PC-3 (cell line): ENCODE measurements around the gene SHISA8. TPM values are rescaled to one million over a fixed set of nuclear protein-coding genes. Genes with fewer than 3 reads are reported as not detected.
A peak's percentile ranks its signal among the peaks of the same experiment; 100 is the strongest.

Source experiments
- ATAC-seq: fragments of 200-7000 bp; cut with Tn5 transposase; 2 replicates; pipeline ENCODE4 v1.9.1; 2020; ENCODE audit warnings: mild to moderate bottlenecking, moderate library complexity
- BruUV-seq: library from RNA; stranded (reverse); fragments of 400-500 nt; replicated peaks from 2 replicates; lab custom pipeline; 2021; lab: Mats Ljungman, UMichigan
- CTCF ChIA-PET: fragments of 300-600 bp; sonication (Branson Sonifier 250); formaldehyde crosslinking; loops from one replicate; lab custom pipeline; 2022; ENCODE audit warnings: antibody characterized with exemption; lab: Charles Lee
- POLR2A ChIA-PET: fragments of 300-600 bp; sonication (Branson Sonifier 250); formaldehyde crosslinking; loops from one replicate; lab custom pipeline; 2022; ENCODE audit warnings: antibody characterized with exemption; ENCODE audit not compliant: unreplicated experiment; lab: Charles Lee
- DNase-seq: peaks from one replicate; pipeline ENCODE4 v3.0.0-alpha.2; 2015
- H2AFZ ChIP-seq: fragments of 300-600 bp; sonication (generic); 2 replicates; pipeline ENCODE4 v1.6.0; 2016; ENCODE audit warnings: antibody characterized with exemption, low read length
- H3F3A ChIP-seq: fragments of 300-600 bp; sonication (generic); one replicate; pipeline ENCODE4 v1.6.0; 2017; ENCODE audit warnings: antibody characterized with exemption, low read length, control low read depth, mild to moderate bottlenecking; ENCODE audit not compliant: unreplicated experiment
- H3K27ac ChIP-seq: fragments of 300-600 bp; sonication (generic); 2 replicates; pipeline ENCODE4 v1.5.1; 2016; ENCODE audit warnings: mild to moderate bottlenecking, low read length
- H3K27me3 ChIP-seq: fragments of 300-600 bp; sonication (generic); 2 replicates; pipeline ENCODE4 v1.6.1; 2016; ENCODE audit warnings: low read length, mixed read lengths
- H3K36me3 ChIP-seq: fragments of 300-600 bp; sonication (generic); 2 replicates; pipeline ENCODE4 v1.6.1; 2016; ENCODE audit warnings: low read depth, mixed run types, low read length, mixed read lengths
- H3K4me1 ChIP-seq: fragments of 300-600 bp; sonication (generic); 2 replicates; pipeline ENCODE4 v1.5.1; 2016; ENCODE audit warnings: low read length; ENCODE audit not compliant: insufficient read depth
- H3K4me2 ChIP-seq: fragments of 300-600 bp; sonication (generic); 2 replicates; pipeline ENCODE4 v1.6.0; 2016; ENCODE audit warnings: low read length
- H3K4me3 ChIP-seq: fragments of 300-600 bp; sonication (generic); 2 replicates; pipeline ENCODE4 v1.5.1; 2016; ENCODE audit warnings: mild to moderate bottlenecking, low read length, mixed read lengths
- H3K79me2 ChIP-seq: fragments of 300-600 bp; sonication (generic); 2 replicates; pipeline ENCODE4 v1.6.1; 2017; ENCODE audit warnings: low read length, mixed read lengths
- H3K9ac ChIP-seq: fragments of 300-600 bp; sonication (generic); 2 replicates; pipeline ENCODE4 v1.6.0; 2016; ENCODE audit warnings: mild to moderate bottlenecking, low read length
- H3K9me2 ChIP-seq: fragments of 300-600 bp; sonication (generic); replicated peaks from 2 replicates; pipeline ENCODE4 v1.6.1; 2016; ENCODE audit warnings: mixed run types, low read length, mixed read lengths
- H3K9me3 ChIP-seq: fragments of 300-600 bp; sonication (generic); 2 replicates; pipeline ENCODE4 v1.6.1; 2016; ENCODE audit warnings: low read length, mixed read lengths
- H4K20me1 ChIP-seq: fragments of 300-600 bp; sonication (generic); 2 replicates; pipeline ENCODE4 v1.6.1; 2016; ENCODE audit warnings: low read length, mixed read lengths
- CTCF ChIP-seq: fragments of 300-600 bp; sonication (generic); conservative IDR thresholded peaks from 2 replicates; pipeline ENCODE4 v1.5.1; 2017; ENCODE audit warnings: antibody characterized with exemption, low read depth, mild to moderate bottlenecking, low read length
- EZH2 ChIP-seq: fragments of 300-600 bp; sonication (generic); IDR thresholded peaks from one replicate; pipeline ENCODE4 v1.6.1; 2017; ENCODE audit warnings: antibody characterized with exemption, mild to moderate bottlenecking, low read length; ENCODE audit not compliant: unreplicated experiment
- EZH2phosphoT487 ChIP-seq: fragments of 300-600 bp; sonication (generic); IDR thresholded peaks from 2 replicates; pipeline ENCODE4 v1.6.1; 2018; ENCODE audit warnings: mild to moderate bottlenecking, antibody characterized with exemption, low read length, borderline replicate concordance
- intact Hi-C: fragments of 100-400 bp; cut with micrococcal nuclease; formaldehyde crosslinking; loops from 2 replicates; pipeline ENCODE4 v1.9.0; 2023
- total RNA-seq: library from RNA; depleted of rRNA; stranded (reverse); fragments of >200 nt; gene quantifications from 2 replicates; pipeline ENCODE4 v1.2.3, GENCODE V29; 2014

SHISA8 gene
- total RNA-seq, 1 experiment from 2014 or later, result not detected

- Histone ChIP-seq H4K20me1 (no peaks in the 10 kb centered on the region), H3K36me3 (peaks cover 9% of the 10 kb centered on the region), H3K27me3 (no peaks in the 10 kb centered on the region), H3K4me1 (peaks cover 27% of the 10 kb centered on the region), H3F3A (no peaks in the 10 kb centered on the region), H3K4me3 (peak within 1 kb of the TSS; percentile 87), H3K4me2 (peak within 1 kb of the TSS; percentile 100), H3K9me3 (no peaks in the 10 kb centered on the region), H2AFZ (peak within 1 kb of the TSS; percentile 93), H3K9ac (peak within 1 kb of the TSS; percentile 94), H3K27ac (peak within 1 kb of the TSS; percentile 77), H3K9me2 (no peaks in the 10 kb centered on the region), H3K79me2 (peaks cover 28% of the 10 kb centered on the region)
- ATAC-seq, result peak; percentile 92
- peak; percentile 92 for DNase-seq
- TF ChIP-seq EZH2 (no peak), EZH2phosphoT487 (no peak), CTCF (no peak)
- intact Hi-C loops, result no loop called here
- CTCF ChIA-PET, result interaction anchor here (0.6 kb wide), 1 partner anchor 166 kb away, joined by 3 read pairs; no protein-coding TSS in a partner anchor
- POLR2A ChIA-PET, result interaction anchor here (0.6 kb wide), 1 partner anchor 114 kb away, joined by 4 read pairs; no protein-coding TSS in a partner anchor
- TSS peak; percentile 39 for BruUV-seq
These were observed 32.0 kb upstream of the SHISA8 start, which contains the start of gene CENPM for GRCh38 chr22:41946629-41947423. Gene CENPM, minus strand, starts transcription at chr22:41947152. Its CDS starts 76 bp downstream, at chr22:41947076.

- Histone ChIP-seq H2AFZ (no peak overlapping the region), H3K9me3 (no peaks in the 10 kb centered on the region), H3K27me3 (no peaks in the 10 kb centered on the region), H3K4me3 (no peak overlapping the region), H4K20me1 (0 out of 2 replicates have a peak, but pooled peaks cover 3% of the 10 kb centered on the region), H3K9me2 (no peaks in the 10 kb centered on the region), H3K9ac (no peak overlapping the region), H3K79me2 (peaks cover 28% of the 10 kb centered on the region), H3F3A (no peaks in the 10 kb centered on the region), H3K4me2 (no peak overlapping the region), H3K27ac (no peak overlapping the region), H3K4me1 (peaks cover 27% of the 10 kb centered on the region), H3K36me3 (peaks cover 22% of the 10 kb centered on the region)
- BruUV-seq, result no TSS peak
- ChIA-PET POLR2A (no interaction called here), CTCF (interaction anchor here (0.8 to 1.1 kb wide), 2 partner anchors 18 to 121 kb away, joined by 3 read pairs; no protein-coding TSS in a partner anchor)
- DNase-seq (peak; percentile 21), ATAC-seq (no peak)
- intact Hi-C loops, result no loop called here
- TF ChIP-seq CTCF (no peak), EZH2phosphoT487 (no peak), EZH2 (no peak)
These were observed 28.9 kb upstream of the SHISA8 start for GRCh38 chr22:41943661-41944209.
